ENCODE data around the gene MRPL36. TPM values are rescaled to one million over a fixed set of nuclear protein-coding genes. Genes with fewer than 3 reads are reported as not detected.

The MRPL36 gene
- total and polyA plus RNA-seq, 2 donors (not counting 3 experiments of a cell fraction or from before 2014, with no cell fraction given), result 70.3 to 72.7 TPM

DNA sequence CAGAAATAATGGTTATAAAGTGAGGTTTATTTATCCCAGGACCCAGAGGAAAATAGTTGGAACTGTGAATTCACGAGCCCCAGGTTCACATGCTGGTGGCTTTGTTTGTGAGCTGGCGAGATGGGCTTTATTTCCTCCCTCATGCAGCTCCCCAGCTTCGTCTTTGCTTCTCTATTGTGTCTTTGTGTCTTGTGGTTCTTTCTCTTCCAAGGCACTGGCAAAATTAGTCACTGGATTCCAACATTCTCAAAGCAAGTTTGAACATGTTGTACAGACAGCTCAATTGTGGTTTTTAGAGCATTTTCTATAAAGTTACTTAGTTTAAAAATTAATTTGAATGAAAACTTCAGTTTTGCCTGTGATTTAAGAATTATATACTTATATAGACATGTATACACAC lies 8.8 kb upstream of the MRPL36 start:
- no peaks in the 10 kb centered on the region for H3K4me1 ChIP-seq (ENCODE audit: control insufficient read depth, extremely low read depth, insufficient read depth, low read length)
- TF ChIP-seq POLR2A (IDR thresholded peaks at IDR 0.05; ENCODE audit: low read depth, low read length), result no peak
- TF ChIP-seq GATA2 (IDR thresholded peaks at IDR 0.05; ENCODE audit: insufficient read depth, insufficient read length, low read depth, low read length), result no peak
- TF ChIP-seq FOS (IDR thresholded peaks at IDR 0.05; ENCODE audit: borderline replicate concordance, insufficient read depth, low read length), result no peak
- no peak for TF ChIP-seq JUN (IDR thresholded peaks at IDR 0.05; ENCODE audit: borderline replicate concordance, insufficient read depth, insufficient read length, low read depth)
- TF ChIP-seq, protein P1, sequence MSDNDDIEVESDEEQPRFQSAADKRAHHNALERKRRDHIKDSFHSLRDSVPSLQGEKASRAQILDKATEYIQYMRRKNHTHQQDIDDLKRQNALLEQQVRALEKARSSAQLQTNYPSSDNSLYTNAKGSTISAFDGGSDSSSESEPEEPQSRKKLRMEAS (IDR thresholded peaks at IDR 0.05; ENCODE audit: insufficient read depth, insufficient read length), result no peak
- TF ChIP-seq, protein P2, sequence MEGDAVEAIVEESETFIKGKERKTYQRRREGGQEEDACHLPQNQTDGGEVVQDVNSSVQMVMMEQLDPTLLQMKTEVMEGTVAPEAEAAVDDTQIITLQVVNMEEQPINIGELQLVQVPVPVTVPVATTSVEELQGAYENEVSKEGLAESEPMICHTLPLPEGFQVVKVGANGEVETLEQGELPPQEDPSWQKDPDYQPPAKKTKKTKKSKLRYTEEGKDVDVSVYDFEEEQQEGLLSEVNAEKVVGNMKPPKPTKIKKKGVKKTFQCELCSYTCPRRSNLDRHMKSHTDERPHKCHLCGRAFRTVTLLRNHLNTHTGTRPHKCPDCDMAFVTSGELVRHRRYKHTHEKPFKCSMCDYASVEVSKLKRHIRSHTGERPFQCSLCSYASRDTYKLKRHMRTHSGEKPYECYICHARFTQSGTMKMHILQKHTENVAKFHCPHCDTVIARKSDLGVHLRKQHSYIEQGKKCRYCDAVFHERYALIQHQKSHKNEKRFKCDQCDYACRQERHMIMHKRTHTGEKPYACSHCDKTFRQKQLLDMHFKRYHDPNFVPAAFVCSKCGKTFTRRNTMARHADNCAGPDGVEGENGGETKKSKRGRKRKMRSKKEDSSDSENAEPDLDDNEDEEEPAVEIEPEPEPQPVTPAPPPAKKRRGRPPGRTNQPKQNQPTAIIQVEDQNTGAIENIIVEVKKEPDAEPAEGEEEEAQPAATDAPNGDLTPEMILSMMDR (IDR thresholded peaks at IDR 0.05; ENCODE audit: extremely low read depth in 1 of 2, insufficient read depth in 1 of 2, low read depth in 1 of 2, low read length in 2 of 2), result no peak
- no peak for TF ChIP-seq MYC (IDR thresholded peaks at IDR 0.05; ENCODE audit: low read depth, low read length)
- TF ChIP-seq POLR2AphosphoS5 (IDR thresholded peaks at IDR 0.05; ENCODE audit: insufficient read depth, low read depth, low read length), result no peak
- TF ChIP-seq EZH2 (IDR thresholded peaks at IDR 0.05; ENCODE audit: borderline replicate concordance, low read depth, low read length, severe bottlenecking), result no peak
- BruUV-seq (replicated peaks), result no TSS peak
- FAIRE-seq, result no peak
- DNase-seq (ENCODE audit: low read depth, low spot score), result no peak
- POLR2A ChIA-PET, result no interaction called here
- H3K4me2 ChIP-seq (ENCODE audit: insufficient read depth, low read length), result no peak overlapping the region
- CTCF ChIA-PET, result interaction anchor here (1.0 to 1.6 kb wide), 2 partner anchors 10 to 45 kb away, joined by 3 to 6 read pairs; no protein-coding TSS in a partner anchor
- H4K20me1 ChIP-seq (replicated peaks; ENCODE audit: control insufficient read depth, extremely low read depth, insufficient read depth, low read length), result no peaks in the 10 kb centered on the region
- no peaks in the 10 kb centered on the region for H3K9me3 ChIP-seq (replicated peaks; ENCODE audit: control insufficient read depth, insufficient read depth, low read length)
- H3K36me3 ChIP-seq (ENCODE audit: control insufficient read depth in 2 of 2, extremely low read depth in 1 of 2, insufficient read depth in 2 of 2, low read length in 2 of 2), result peaks cover 6 to 47% of the 10 kb centered on the region in 2 experiments
- H3K4me3 ChIP-seq (replicated peaks in 1 of 3; ENCODE audit: insufficient read depth in 1 of 3, low read depth in 1 of 3, low read length in 3 of 3), result no peak overlapping the region
- no peak overlapping the region for H3K9ac ChIP-seq (replicated peaks; ENCODE audit: extremely low read depth, insufficient read depth, low read length)
- H3K9me1 ChIP-seq (replicated peaks; ENCODE audit: control insufficient read depth, extremely low read depth, insufficient read depth, low read length), result no peaks in the 10 kb centered on the region
- no peaks in the 10 kb centered on the region for H3K27me3 ChIP-seq (ENCODE audit: control insufficient read depth in 2 of 2, insufficient read depth in 2 of 2, low read length in 2 of 2)
- peak overlapping the region; percentile 12 for H3K27ac ChIP-seq (ENCODE audit: insufficient read depth, low read depth, low read length)
- H3K79me2 ChIP-seq (ENCODE audit: control insufficient read depth, insufficient read depth, low read length), result peaks cover 66% of the 10 kb centered on the region
- intact Hi-C loops (cut with micrococcal nuclease), result no loop called here
- dilution Hi-C loops (cut with MboI; ENCODE audit: extremely low pct_ligation_motif_present, low sequenced_read_pairs), result no loop called here
- H2AFZ ChIP-seq (ENCODE audit: low read depth, low read length), result no peak overlapping the region

All from endothelial cell of umbilical vein (primary cell).